Liver (tissue), 3 donors: ENCODE data around the gene AP1S1.

Experiments
- GABPA ChIP-seq, 2 donors: IDR thresholded peaks in 1 of 2; conservative IDR thresholded peaks in 1 of 2; 2 replicates each; pipeline ENCODE4 v1.6.1; 2016; ENCODE audit warnings: antibody characterized with exemption in 2 of 2, mild to moderate bottlenecking in 1 of 2, moderate library complexity in 1 of 2
- JUND ChIP-seq, 2 donors: IDR thresholded peaks; 2 replicates each; pipeline ENCODE4 v1.6.1; 2016; ENCODE audit warnings: antibody characterized with exemption in 2 of 2
- RAD21 ChIP-seq, 2 donors: IDR thresholded peaks; 2 replicates each; pipeline ENCODE4 v1.6.1; 2016; ENCODE audit warnings: antibody characterized with exemption in 2 of 2, mild to moderate bottlenecking in 2 of 2
- SP1 ChIP-seq: IDR thresholded peaks from 2 replicates; pipeline ENCODE4 v1.6.1; 2018; ENCODE audit warnings: antibody characterized with exemption, mild to moderate bottlenecking
- TAF1 ChIP-seq: conservative IDR thresholded peaks from 2 replicates; pipeline ENCODE4 v1.6.1; 2016; ENCODE audit warnings: antibody characterized with exemption, mild to moderate bottlenecking
- YY1 ChIP-seq: IDR thresholded peaks from 2 replicates; pipeline ENCODE4 v1.6.1; 2016; ENCODE audit warnings: antibody characterized with exemption, mild to moderate bottlenecking
- TF ChIP-seq, protein P1 (sequence below): fragments of 150-350 bp; IDR thresholded peaks from 2 replicates; pipeline ENCODE4 v1.5.1; 2017; ENCODE audit warnings: improper control_type of control experiment, low read depth, low read length; ENCODE audit not compliant: missing input control
- TF ChIP-seq, protein P2 (sequence below): IDR thresholded peaks from 2 replicates; pipeline ENCODE4 v1.6.1; 2016; ENCODE audit warnings: antibody characterized with exemption, mild to moderate bottlenecking
- TF ChIP-seq, protein P3 (sequence below): IDR thresholded peaks from 2 replicates; pipeline ENCODE4 v1.6.1; 2016; ENCODE audit warnings: antibody characterized with exemption
- TF ChIP-seq, protein P4 (sequence below): IDR thresholded peaks from 2 replicates; pipeline ENCODE4 v1.6.1; 2016; ENCODE audit warnings: antibody characterized with exemption
- TF ChIP-seq, protein P5 (sequence below): IDR thresholded peaks from 2 replicates; pipeline ENCODE4 v1.6.1; 2016; ENCODE audit warnings: antibody characterized with exemption
- donor health status: healthy.
- donor health status: healthy.

DNA sequence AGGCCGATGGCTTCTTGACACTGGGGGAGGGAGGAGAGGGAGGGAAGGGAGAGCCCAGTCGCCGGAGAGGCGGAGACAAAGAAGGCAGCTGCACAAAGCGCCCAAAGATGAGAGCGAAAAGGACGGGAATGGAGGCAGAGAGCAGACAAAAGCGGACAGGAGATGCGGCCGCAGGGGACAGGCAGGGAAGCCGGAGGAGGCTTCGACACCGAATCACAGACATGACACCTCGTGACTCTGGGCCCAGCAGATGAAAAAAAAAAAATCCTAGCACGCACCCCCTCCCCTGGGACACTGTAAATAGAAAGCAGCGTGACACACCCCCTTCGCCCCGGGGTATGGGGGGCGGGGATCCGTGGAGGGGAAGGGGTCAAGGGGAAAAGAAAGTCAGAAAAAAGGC is 24.8 kb downstream of the AP1S1 start:
- TF ChIP-seq, protein P1, sequence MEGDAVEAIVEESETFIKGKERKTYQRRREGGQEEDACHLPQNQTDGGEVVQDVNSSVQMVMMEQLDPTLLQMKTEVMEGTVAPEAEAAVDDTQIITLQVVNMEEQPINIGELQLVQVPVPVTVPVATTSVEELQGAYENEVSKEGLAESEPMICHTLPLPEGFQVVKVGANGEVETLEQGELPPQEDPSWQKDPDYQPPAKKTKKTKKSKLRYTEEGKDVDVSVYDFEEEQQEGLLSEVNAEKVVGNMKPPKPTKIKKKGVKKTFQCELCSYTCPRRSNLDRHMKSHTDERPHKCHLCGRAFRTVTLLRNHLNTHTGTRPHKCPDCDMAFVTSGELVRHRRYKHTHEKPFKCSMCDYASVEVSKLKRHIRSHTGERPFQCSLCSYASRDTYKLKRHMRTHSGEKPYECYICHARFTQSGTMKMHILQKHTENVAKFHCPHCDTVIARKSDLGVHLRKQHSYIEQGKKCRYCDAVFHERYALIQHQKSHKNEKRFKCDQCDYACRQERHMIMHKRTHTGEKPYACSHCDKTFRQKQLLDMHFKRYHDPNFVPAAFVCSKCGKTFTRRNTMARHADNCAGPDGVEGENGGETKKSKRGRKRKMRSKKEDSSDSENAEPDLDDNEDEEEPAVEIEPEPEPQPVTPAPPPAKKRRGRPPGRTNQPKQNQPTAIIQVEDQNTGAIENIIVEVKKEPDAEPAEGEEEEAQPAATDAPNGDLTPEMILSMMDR, result no peak
- TF ChIP-seq SP1 (no peak), TAF1 (no peak), GABPA (IDR thresholded peaks at IDR 0.05 in 1 of 2, conservative IDR thresholded peaks at IDR 0.05 in 1 of 2) (no peak), RAD21 (IDR thresholded peaks at IDR 0.05) (no peak), YY1 (no peak), JUND (IDR thresholded peaks at IDR 0.05) (no peak)
- TF ChIP-seq, protein P2, sequence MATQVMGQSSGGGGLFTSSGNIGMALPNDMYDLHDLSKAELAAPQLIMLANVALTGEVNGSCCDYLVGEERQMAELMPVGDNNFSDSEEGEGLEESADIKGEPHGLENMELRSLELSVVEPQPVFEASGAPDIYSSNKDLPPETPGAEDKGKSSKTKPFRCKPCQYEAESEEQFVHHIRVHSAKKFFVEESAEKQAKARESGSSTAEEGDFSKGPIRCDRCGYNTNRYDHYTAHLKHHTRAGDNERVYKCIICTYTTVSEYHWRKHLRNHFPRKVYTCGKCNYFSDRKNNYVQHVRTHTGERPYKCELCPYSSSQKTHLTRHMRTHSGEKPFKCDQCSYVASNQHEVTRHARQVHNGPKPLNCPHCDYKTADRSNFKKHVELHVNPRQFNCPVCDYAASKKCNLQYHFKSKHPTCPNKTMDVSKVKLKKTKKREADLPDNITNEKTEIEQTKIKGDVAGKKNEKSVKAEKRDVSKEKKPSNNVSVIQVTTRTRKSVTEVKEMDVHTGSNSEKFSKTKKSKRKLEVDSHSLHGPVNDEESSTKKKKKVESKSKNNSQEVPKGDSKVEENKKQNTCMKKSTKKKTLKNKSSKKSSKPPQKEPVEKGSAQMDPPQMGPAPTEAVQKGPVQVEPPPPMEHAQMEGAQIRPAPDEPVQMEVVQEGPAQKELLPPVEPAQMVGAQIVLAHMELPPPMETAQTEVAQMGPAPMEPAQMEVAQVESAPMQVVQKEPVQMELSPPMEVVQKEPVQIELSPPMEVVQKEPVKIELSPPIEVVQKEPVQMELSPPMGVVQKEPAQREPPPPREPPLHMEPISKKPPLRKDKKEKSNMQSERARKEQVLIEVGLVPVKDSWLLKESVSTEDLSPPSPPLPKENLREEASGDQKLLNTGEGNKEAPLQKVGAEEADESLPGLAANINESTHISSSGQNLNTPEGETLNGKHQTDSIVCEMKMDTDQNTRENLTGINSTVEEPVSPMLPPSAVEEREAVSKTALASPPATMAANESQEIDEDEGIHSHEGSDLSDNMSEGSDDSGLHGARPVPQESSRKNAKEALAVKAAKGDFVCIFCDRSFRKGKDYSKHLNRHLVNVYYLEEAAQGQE, result no peak
- TF ChIP-seq, protein P3, sequence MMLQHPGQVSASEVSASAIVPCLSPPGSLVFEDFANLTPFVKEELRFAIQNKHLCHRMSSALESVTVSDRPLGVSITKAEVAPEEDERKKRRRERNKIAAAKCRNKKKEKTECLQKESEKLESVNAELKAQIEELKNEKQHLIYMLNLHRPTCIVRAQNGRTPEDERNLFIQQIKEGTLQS, result no peak
- TF ChIP-seq, protein P4, sequence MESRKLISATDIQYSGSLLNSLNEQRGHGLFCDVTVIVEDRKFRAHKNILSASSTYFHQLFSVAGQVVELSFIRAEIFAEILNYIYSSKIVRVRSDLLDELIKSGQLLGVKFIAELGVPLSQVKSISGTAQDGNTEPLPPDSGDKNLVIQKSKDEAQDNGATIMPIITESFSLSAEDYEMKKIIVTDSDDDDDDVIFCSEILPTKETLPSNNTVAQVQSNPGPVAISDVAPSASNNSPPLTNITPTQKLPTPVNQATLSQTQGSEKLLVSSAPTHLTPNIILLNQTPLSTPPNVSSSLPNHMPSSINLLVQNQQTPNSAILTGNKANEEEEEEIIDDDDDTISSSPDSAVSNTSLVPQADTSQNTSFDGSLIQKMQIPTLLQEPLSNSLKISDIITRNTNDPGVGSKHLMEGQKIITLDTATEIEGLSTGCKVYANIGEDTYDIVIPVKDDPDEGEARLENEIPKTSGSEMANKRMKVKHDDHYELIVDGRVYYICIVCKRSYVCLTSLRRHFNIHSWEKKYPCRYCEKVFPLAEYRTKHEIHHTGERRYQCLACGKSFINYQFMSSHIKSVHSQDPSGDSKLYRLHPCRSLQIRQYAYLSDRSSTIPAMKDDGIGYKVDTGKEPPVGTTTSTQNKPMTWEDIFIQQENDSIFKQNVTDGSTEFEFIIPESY, result no peak
- TF ChIP-seq, protein P5, sequence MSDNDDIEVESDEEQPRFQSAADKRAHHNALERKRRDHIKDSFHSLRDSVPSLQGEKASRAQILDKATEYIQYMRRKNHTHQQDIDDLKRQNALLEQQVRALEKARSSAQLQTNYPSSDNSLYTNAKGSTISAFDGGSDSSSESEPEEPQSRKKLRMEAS, result no peak
